Measurements from ENCODE around the gene PVALB.

DNA sequence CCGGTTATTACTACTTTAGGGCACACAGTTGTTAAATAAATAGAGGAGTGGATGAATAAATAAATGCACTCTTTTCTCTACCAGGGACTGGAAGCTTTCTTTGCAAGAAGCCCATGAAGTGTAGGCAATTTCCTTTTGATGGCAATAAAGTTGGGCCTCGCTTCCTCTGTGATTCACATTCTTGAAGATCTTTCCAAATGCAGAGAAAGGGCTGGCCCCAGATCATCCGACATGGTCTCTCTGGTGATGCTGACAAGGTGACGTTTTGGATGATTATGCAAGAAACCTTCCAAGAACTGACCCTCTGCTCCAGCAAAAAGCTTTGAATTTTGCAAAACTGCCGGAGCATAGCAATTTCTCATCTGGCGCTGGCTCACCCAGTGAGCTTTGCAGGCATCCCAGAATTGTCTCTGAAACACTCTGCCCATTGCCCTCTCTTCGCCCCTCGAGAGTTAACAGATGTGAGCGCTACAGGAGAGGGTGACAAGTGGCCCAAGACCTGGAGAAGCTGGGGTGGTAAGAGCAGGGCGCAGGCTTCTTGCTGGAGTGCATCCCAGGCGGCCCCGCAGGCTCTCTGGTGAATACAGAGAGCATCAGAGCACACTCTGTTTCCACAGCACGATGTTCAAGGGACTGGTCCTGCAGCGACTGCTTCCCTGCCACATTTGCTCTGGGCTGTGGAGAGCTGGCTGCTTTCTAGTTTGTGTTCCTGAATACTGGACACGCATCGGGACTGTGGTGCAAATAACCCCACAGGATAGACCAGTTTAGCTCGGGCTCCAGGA is 29.4 kb downstream of the PVALB start:
- TF ChIP-seq, protein P1, sequence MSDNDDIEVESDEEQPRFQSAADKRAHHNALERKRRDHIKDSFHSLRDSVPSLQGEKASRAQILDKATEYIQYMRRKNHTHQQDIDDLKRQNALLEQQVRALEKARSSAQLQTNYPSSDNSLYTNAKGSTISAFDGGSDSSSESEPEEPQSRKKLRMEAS (IDR thresholded peaks at IDR 0.05), result no peak
- TF ChIP-seq EP300 (IDR thresholded peaks at IDR 0.05; ENCODE audit: borderline replicate concordance) (no peak), CREB1 (IDR thresholded peaks at IDR 0.05; ENCODE audit: low read depth) (no peak), TAF1 (IDR thresholded peaks at IDR 0.05; ENCODE audit: low read depth) (no peak), RAD21 (IDR thresholded peaks at IDR 0.05; ENCODE audit: low read depth) (no peak), CEBPB (IDR thresholded peaks at IDR 0.05) (no peak), YY1 (IDR thresholded peaks at IDR 0.05; ENCODE audit: low read depth) (no peak)
- TF ChIP-seq, protein P2, sequence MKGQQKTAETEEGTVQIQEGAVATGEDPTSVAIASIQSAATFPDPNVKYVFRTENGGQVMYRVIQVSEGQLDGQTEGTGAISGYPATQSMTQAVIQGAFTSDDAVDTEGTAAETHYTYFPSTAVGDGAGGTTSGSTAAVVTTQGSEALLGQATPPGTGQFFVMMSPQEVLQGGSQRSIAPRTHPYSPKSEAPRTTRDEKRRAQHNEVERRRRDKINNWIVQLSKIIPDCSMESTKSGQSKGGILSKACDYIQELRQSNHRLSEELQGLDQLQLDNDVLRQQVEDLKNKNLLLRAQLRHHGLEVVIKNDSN (IDR thresholded peaks at IDR 0.05), result no peak
- TF ChIP-seq, protein P3, sequence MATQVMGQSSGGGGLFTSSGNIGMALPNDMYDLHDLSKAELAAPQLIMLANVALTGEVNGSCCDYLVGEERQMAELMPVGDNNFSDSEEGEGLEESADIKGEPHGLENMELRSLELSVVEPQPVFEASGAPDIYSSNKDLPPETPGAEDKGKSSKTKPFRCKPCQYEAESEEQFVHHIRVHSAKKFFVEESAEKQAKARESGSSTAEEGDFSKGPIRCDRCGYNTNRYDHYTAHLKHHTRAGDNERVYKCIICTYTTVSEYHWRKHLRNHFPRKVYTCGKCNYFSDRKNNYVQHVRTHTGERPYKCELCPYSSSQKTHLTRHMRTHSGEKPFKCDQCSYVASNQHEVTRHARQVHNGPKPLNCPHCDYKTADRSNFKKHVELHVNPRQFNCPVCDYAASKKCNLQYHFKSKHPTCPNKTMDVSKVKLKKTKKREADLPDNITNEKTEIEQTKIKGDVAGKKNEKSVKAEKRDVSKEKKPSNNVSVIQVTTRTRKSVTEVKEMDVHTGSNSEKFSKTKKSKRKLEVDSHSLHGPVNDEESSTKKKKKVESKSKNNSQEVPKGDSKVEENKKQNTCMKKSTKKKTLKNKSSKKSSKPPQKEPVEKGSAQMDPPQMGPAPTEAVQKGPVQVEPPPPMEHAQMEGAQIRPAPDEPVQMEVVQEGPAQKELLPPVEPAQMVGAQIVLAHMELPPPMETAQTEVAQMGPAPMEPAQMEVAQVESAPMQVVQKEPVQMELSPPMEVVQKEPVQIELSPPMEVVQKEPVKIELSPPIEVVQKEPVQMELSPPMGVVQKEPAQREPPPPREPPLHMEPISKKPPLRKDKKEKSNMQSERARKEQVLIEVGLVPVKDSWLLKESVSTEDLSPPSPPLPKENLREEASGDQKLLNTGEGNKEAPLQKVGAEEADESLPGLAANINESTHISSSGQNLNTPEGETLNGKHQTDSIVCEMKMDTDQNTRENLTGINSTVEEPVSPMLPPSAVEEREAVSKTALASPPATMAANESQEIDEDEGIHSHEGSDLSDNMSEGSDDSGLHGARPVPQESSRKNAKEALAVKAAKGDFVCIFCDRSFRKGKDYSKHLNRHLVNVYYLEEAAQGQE (IDR thresholded peaks at IDR 0.05; ENCODE audit: low read depth), result no peak

Measured in Ishikawa (cell line).